HG02610 (cell line): ENCODE measurements around the gene SENP6.
"Not testable (repeated sequence)": the region's sequence is repeated elsewhere in the genome, so short reads cannot be mapped to it uniquely, and the experiment has no call there.

ENCODE experiments used
- ATAC-seq: cut with Tn5 transposase; IDR thresholded peaks from one replicate; pipeline ENCODE4 v1.9.1; 2021; ENCODE audit warnings: mild to moderate bottlenecking, moderate library complexity; ENCODE audit not compliant: unreplicated experiment

The SENP6 gene

DNA sequence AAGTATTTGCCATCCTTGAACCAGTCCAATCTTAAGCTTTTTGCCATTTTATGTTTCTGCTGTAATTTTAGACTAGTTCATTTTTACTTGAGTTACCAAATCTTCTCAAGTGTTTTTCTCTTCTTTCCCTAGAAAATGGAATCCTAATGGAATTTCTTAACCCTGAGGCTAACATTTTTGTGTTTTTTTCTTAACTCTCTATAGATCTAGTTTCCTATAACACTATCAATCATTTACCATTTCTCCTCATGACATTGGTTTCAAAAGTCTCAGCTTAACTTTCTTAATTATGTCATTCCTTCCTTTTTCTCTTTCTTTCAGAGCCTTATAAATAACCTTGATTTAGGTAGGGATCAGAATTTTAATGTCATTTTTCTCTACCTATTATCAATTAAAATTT lies 54.8 kb downstream of the SENP6 start:
- ATAC-seq: no peak

DNA sequence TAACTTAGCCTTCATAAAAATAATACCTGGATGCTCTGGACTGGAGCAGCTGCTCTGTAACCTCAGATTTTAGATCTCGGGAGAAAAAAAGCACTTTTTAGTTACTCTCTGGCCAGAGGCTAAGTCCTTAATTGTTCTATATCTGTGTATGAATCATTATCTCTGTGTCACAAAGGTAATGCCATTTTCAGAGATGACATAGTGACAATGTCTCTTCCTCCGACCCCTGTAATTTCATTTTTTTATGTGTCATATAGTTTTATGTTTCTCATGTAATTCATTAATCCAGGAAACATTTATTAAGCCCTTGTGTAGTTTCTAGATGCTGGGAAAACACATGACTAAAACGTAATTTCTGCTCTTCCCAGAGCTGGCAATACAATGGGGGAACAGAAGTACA lies 55.6 kb downstream of the SENP6 start:
- no peak for ATAC-seq

DNA sequence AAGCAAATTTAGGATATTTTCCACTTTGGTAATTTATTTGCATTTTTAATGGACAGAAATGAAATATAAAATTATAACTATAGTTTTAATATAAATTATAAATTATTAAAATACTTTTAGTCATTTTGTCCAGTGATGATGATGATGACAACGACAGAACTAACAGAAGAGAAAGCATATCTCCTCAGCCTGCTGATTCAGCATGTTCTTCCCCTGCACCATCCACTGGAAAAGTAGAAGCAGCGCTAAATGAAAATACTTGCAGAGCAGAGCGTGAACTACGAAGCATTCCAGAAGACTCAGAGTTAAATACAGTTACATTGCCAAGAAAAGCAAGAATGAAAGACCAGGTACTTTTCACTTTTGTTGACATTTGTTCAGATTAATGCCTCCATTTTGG lies 64.9 kb downstream of the SENP6 start:
- ATAC-seq: no peak

DNA sequence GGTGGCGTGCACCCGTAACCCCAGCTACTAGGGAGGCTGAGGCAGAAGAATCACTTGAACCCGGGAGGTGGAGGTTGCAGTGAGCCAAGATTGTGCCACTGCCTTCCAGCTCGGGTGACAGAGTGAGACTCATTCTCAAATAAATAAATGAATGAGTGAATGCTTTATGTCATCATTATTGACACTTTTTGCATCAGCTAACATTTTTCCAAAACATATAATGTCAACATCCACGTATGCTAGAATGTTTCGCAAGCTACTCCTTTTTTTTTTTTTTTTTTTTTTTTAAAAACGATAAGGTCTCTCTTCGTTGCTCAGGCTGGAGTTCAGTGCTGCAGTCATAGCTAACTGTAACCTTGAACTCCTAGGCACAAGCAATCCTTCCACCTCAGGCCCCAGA lies 72.2 kb downstream of the SENP6 start:
- ATAC-seq: no peak

DNA sequence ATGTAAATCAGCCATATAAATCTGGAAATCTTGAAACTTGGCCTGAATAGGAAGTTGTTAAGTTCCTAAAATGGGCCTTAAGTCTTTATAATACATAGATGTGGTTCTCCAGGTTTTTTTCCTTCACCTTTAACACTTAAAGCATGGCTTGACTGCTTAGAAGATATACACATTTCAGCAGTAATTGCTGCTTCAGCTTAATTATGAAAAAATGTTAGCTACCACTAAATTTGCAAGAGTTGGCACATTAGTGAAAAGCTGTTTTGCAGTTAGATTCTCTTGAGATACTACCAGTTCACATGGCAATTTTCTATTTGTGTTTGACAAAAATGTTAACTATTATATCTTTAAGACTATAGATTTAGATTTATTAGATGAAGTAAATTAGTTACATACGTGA lies 74.7 kb downstream of the SENP6 start:
- ATAC-seq: no peak

DNA sequence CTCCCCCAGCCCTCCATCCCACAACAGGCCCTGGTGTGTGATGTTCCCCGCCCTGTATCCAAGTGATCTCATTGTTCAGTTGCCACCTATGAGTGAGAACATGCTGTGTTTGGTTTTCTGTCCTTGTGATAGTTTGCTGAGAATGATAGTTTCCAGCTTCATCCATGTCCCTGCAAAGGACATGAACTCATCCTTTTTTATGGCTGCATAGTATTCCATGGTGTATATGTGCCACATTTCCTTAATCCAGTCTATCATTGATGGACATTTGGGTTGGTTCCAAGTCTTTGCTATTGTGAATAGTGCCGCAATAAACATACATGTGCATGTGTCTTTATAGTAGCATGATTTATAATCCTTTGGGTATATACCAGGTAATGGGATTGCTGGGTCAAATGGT lies 80.9 kb downstream of the SENP6 start:
- not testable (repeated sequence) for ATAC-seq

DNA sequence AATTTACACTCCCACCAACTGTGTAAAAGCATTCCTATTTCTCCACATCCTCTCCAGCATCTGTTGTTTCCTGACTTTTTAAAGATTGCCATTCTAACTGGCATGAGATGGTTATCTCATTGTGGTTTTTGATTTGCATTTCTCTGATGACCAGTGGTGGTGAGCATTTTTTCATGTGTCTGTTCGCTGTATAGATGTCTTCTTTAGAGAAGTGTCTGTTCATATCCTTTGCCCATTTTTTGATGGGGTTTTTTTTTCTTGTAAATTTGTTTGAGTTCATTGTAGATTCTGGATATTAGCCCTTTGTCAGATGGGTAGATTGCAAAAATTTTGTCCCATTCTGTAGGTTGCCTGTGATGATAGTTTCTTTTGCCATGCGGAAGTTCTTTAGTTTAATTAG lies 81.3 kb downstream of the SENP6 start:
- ATAC-seq: not testable (repeated sequence)

DNA sequence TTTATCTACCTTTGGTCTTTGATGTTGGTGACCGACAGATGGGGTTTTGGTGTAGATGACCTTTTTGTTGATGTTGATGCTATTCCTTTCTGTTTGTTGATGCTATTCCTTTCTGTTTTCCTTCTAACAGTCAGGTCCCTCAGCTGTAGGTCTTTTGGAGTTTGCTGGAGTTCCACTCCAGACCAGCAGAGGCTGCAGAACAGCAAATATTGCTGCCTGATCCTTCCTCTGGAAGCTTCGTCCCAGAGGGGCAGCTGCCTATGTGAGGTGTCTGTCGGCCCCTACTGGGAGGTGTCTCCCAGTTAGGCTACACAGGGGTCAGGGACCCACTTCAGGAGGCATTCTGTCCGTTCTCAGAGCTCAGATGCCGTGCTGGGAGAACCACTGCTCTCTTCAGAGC lies 85.9 kb downstream of the SENP6 start:
- not testable (repeated sequence) for ATAC-seq

DNA sequence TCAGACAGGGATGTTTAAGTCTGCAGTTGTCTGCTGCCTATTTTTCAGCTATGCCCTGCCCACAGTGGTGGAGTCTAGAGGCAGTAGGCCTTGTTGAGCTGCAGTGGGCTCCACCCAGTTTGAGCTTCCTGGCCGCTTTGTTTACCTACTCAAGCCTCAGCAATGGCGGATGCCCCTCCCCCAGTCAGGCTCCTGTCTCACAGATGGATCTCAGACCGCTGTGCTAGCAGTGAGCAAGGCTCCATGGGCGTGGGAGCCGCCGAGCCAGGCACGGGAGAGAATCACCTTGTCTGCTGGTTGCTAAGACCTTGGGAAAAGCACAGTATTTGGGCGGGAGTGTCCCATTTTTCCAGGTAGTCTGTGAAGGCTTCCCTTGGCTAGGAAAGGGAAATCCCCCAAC lies 86.3 kb downstream of the SENP6 start:
- not testable (repeated sequence) for ATAC-seq

DNA sequence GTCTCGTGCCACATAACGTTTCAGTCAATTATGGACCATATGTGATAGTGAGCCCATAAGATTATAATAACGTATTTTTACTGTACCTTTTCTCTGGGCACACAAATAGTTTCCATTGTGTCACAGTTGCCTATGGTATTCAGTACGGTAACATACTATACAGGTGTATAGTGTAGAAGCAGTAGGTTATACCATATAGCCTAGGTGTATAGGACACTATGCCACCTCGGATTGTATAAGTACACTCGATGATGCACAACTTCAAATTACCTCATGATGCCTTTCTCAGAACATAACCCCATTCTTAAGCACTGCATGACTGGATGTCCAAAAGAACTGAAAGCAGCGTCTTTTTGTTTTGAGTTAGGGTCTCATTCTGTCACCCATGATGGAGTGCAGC lies 87.9 kb downstream of the SENP6 start:
- no peak for ATAC-seq

DNA sequence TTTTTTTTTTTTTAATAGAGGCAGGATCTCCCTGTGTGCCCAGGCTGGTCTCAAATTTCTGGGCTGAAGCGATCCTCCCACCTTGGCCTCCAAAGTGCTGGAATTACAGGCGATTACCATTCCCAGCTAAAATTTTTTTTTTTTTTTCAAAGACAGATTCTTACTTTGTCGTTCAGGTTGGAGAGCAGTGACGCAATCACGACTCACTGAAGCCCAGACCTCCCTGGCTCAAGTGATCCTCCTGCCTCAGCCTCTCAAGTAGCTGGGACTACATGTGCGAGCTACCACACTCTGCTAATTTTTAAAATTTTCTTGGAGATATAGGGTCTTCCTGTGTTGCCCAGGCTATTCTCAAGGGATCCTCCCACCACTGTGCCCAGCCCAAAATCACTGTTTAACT lies 89.3 kb downstream of the SENP6 start:
- no peak for ATAC-seq

DNA sequence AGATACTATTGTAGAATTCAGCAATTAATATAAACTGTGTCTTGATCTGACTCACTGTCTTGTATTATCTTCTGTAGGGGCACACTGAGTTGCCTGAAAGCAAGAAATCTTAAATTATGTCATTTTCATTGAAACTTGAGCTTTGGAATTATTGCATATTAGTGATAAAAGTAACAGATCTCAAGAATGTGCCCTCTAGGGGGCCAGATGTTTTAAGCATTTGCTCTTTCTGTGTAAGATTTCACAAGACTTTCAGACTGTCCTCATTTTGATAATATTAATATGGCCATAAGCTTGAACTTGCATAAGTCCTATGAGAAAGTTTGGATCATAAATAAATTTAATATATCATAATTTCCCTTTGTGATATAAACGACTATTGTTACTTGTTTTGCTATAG lies 91.9 kb downstream of the SENP6 start:
- no peak for ATAC-seq

DNA sequence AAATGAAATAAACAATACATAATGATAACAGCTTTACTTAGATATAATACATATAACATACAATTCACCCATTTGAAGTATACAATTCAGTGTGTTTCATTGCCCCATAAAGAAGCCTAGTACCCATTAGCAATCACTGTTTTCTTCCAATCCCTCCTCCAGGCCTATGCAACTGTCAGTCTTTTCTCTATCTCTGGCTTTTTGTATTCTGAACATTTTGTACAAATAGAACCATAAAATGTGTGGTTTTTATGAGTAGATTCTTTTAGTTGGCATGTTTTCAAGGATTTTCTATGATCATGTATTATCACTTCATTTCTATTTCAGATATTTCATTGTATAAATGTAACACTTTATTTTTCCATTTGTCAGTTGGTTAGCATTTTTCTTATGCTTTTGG lies 92.7 kb downstream of the SENP6 start:
- ATAC-seq: no peak

DNA sequence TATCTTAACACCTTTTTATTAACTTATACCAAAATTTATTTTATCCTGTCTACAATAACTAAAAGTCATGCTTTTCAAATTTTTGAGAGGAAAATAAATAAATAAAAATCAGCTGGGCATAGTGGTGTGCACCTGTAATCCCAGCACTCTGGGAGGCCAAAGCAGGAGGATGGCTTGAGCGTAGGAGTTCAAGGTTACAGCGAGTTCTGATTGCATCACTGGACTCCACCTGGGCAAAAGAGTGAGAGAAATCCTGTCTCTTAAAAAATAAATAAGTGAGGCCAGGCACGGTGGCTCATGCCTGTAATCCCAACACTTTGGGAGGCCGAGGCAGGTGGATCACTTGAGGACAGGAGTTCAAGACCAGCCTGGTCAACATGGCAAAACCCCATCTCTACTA lies 106.7 kb downstream of the SENP6 start:
- not testable (repeated sequence) for ATAC-seq

DNA sequence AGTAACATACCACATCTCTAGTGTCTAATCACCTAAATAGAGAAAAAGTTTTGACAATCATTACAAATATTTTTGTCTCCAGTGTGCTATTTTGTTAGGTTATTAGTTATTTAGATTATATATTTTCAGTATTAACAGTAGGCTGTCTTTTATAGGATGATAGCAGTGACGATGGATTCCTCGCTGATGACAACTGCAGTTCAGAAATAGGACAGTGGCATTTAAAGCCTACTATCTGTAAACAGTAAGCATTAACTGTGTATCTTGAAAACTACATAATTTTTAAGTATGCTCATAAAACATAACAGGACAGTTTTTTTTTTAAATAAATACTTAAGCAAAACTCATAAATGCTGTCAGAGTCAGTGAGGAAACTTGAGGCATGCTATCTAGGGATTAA lies 109.5 kb downstream of the SENP6 start:
- ATAC-seq: no peak

DNA sequence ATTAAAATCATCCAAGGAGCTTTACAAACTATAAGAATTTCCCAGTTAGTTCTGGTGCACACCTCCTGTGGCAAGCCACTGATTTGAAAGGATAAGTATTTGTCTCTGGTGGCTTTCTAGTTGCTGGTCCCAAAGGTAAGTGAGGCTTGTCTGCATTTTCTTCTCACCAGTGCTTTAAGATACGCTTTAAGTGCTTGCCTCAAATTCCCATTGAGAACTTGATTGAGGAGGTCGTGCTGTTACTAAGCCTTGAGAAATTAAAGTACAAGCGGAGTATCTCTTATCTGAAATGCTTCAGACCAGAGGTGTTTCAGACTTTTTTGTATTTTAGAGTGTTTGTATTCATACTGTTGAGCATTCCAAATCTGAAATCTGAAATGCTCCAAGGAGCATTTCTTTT lies 117.5 kb downstream of the SENP6 start:
- no peak for ATAC-seq

DNA sequence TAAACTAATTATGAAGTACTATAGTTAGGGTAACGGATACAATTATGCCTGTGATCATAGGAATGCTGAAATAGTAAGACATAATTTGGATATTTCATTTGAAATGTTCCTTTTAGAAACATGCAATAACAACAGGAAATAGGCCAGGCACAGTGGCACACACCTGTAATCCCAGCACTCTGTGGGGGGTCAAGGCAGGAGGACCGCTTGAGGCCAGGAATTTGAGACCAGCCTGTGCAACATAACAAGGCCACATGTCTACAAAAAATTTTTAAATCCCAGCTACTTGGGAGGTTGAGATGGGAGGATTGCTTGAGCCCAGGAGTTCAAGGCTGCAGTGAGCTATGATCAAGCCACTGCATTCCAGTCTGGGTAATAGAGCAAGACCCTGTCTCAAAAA lies 121.7 kb downstream of the SENP6 start:
- ATAC-seq: no peak

DNA sequence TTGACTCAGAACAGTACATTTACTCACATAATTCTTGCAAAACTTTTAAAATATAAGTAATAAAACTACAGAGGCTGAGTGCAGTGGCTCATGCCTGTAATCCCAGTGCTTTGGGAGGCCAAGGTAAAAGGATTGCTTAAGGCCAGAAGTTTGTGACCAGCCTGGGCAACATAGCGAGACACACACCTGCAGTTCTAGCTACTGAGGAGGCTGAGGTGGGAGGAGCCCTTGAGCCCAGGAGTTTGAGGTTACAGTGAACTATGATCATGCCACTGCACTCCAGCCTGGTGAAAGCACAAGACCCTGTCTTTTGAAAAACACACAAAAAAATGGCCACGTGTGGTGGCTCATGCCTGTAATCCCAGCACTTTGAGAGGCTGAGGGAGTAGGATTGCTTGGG lies 125.5 kb downstream of the SENP6 start:
- no peak for ATAC-seq

DNA sequence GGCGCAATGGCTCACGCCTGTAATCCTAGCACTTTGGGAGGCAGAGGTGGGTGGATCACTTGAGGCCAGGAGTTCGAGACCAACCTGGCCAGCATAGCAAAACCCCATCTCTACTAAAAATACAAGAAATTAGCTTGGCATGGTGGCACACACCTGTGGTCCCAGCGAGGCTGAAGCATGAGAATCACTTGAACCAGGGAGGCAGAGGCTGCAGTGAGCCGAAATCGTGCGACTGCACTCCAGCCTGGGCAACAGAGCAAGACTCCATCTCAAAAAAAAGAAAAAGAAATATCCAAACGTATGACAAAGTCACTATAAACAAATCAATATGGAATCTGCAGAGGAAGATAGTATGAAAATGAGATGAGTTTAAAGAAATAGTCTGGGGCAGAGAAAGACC lies 129.3 kb downstream of the SENP6 start:
- not testable (repeated sequence) for ATAC-seq

DNA sequence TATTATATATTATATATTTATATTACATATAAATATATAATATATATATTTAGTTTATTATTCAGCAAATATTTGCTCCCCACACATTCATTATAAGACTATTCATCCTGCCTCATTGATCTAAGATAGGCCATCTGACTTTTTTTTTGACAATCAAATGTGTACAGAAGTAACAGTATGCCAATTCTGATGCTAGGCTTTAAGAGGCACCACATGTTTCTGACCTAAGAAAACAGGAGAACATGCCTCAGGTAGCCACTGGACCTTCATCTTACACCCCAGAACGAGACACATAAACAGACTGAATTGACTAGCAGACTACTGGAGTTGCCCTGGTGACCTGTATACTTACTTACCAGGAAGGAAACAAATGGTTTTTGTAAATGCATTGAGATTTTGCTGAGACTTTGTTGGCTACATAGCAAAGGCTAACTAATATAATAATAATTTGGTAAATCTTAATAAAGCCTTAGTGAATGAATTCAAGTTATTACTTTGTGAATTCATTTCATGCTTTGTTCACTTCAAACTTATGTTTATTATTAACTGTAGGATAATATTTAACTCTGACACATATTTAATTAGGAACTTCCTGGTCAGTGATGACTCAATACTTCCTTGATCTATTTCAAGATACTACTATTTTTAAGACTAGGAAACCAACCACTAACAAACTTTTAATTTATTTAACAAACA lies 134.0 kb downstream of the SENP6 start:
- ATAC-seq: peak; percentile 77

DNA sequence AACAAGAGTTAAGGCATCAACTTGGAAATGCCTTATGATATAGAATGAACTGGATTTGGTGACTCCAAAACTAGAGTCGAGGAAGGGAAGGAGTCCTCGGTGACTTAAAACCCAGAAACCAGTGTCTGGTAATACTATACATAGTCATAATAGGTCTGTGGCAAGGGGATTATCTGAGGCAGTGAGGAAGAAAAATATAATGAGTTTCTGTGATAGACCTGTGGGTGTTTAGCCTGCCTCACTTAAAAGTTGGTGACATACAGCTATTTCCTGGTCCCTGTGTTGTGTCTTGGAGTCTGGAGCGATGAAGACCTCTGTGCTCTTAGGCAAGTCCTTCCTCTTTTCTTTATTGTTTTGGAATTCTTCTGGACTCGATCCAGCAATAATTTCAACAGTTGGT lies 142.3 kb downstream of the SENP6 start:
- ATAC-seq: no peak

DNA sequence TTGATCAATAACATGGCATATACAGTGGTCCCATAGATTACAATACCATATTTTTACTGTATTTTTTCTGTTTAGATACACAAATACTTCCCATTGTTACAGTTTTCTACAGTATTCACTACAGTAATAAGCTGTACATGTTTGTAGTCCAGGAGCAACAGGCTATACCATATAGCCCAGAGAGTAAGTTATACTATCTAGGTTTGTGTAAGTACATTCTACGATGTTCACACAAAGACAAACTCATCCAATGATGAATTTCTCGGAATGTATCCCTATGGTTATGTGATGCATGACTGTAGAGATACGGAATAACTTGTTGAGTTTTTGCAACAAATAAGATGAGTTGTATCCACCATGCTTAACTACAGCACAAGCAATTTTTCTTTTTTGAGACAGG lies 143.7 kb downstream of the SENP6 start:
- no peak for ATAC-seq

DNA sequence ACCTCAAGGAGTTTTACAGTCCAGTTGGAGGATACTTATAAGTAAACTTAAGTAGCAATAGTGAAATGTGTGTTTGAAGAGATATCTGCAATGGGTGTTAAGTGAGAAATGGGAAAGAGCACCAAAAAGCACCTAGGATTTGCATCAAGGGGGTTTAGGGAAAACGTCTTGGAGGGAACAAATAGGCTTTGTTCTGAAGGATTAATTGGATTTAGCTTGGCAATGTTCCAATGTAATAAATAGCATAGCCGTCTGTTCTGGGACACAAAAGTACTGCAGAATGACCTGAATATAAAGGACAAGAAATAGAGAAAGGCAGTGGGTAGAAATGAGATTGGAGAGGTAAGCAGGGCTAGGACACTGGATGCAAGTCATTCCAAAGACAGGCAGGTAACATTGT lies 144.5 kb downstream of the SENP6 start:
- ATAC-seq: no peak
